Right atrium auricular region (tissue), 2 donors: Measurements from ENCODE around the gene ACP1. TPM values are rescaled to one million over a fixed set of nuclear protein-coding genes. Genes with fewer than 3 reads are reported as not detected.
A peak's percentile ranks its signal among the peaks of the same experiment; 100 is the strongest.

ENCODE experiments used
- DNase-seq: peaks from one replicate; pipeline ENCODE4 v3.0.0-alpha.2; 2019; ENCODE audit warnings: low spot score
- H3K27ac ChIP-seq, 2 donors: fragments of 200-600 bp; sonication (generic); 1 replicate in 1 of 2; 2 replicates in 1 of 2; pipeline ENCODE4 v1.5.1; 2016 to 2019
- H3K27me3 ChIP-seq, 2 donors: fragments of 200-600 bp; sonication (generic); one replicate each; pipeline versions ENCODE4 v1.5.1 to v1.6.0; 2017 to 2019
- H3K36me3 ChIP-seq: fragments of 200-600 bp; sonication (generic); one replicate; pipeline ENCODE4 v1.5.1; 2016
- H3K4me1 ChIP-seq, 2 donors: fragments of 200-600 bp; sonication (generic); one replicate each; pipeline versions ENCODE4 v1.5.1 to v1.6.0; 2017 to 2019
- H3K4me3 ChIP-seq, 2 donors: fragments of 200-600 bp; sonication (generic); 1 replicate in 1 of 2; 2 replicates in 1 of 2; pipeline ENCODE4 v1.5.1; 2017 to 2019; ENCODE audit warnings: mild to moderate bottlenecking in 1 of 2, moderate library complexity in 1 of 2
- H3K9me3 ChIP-seq, 2 donors: fragments of 200-600 bp; sonication (generic); one replicate each; pipeline ENCODE4 v1.5.1; 2019
- total RNA-seq, 2 donors: library from RNA; depleted of rRNA; stranded (reverse); fragments of >200 nt; gene quantifications; one replicate each; pipeline ENCODE4 v1.1.0, GENCODE V29; 2016
- TF ChIP-seq, protein P1 (sequence below), 2 donors: fragments of 200-600 bp; sonication (generic); IDR thresholded peaks; one replicate each; pipeline ENCODE4 v1.5.1; 2019; ENCODE audit warnings: antibody characterized with exemption in 2 of 2

Gene ACP1
- total RNA-seq: 10 to 100 TPM; 46.2 to 59.5 TPM

DNA sequence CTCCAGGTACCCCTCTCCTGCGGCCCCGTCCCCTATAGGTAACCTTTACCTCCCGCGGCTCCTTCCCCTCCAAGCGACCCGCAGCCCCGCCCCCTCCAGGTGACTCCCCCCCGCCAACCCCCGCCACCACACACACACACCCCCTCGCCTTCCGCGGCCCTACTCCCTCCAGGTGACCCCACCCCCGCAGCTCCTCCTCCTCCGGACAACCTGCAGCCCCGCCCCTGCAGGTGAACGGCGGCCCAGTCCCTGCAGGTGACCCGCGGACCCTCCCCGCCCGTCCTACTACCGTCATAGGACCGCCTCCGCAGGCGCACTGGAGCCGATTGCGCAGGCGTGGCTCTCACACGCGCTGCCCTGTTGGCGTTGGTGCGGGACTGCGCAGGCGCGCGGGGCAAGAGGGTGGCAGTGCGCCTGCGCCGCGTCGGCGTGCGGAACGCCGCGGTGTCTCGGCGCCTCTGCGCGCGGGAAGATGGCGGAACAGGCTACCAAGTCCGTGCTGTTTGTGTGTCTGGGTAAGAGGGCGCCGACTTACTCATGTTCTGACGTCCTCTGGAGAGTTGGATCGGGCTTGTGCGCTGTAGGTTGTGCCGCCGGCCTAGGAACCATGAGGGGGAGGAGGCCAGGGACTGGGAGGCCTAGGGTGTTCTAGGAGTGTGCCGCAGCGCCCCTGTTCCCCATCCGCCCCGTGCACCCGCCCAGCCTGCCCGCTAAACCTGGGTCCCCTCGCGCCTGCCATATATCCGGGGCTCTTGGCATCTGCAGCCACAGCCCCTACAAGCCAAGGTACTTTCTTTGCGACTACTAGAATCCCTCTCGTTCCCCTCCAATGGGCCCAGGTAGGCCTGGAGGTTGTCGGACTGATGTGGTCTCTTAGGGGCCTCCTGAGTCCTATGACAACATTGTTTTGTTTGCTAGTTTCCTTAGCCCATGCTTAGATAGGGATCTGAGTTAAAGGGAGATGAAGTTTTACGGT, at the start of gene ACP1:
TSS of gene ACP1 (plus strand) at position 455 of the 976 bp plus-strand sequence. CDS start at position 473, 18 bp downstream.
- peaks cover 0 to 34% of the 10 kb centered on the region in 2 donors for H3K4me1 ChIP-seq

DNA sequence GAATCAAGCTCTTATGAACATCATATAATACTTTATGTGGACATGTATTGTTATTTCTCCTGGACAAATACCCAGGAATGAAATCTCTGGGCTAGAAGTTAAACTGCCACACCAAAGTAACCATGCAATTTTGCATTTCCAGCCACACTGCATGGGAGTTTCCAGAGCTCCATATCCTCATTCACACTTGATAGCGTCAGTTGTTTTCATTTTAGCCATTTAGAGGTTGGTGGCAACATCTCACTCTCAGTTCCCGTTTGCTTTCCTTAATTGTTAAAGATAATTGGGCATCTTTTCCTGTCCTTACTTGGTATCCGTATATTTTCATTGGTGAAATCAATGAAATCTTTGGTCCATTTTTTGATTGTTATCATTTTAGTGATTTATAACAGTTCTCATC, 48.7 kb upstream of the ACP1 start:
- TF ChIP-seq, protein P1, sequence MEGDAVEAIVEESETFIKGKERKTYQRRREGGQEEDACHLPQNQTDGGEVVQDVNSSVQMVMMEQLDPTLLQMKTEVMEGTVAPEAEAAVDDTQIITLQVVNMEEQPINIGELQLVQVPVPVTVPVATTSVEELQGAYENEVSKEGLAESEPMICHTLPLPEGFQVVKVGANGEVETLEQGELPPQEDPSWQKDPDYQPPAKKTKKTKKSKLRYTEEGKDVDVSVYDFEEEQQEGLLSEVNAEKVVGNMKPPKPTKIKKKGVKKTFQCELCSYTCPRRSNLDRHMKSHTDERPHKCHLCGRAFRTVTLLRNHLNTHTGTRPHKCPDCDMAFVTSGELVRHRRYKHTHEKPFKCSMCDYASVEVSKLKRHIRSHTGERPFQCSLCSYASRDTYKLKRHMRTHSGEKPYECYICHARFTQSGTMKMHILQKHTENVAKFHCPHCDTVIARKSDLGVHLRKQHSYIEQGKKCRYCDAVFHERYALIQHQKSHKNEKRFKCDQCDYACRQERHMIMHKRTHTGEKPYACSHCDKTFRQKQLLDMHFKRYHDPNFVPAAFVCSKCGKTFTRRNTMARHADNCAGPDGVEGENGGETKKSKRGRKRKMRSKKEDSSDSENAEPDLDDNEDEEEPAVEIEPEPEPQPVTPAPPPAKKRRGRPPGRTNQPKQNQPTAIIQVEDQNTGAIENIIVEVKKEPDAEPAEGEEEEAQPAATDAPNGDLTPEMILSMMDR (IDR thresholded peaks at IDR 0.05): no peak
- peaks cover 0 to 5% of the 10 kb centered on the region in 2 donors for H3K9me3 ChIP-seq
- DNase-seq: no peak
- peaks cover 7% of the 10 kb centered on the region for H3K36me3 ChIP-seq
- H3K4me3 ChIP-seq: no peak overlapping the region
- no peaks in the 10 kb centered on the region for H3K27me3 ChIP-seq
- H3K27ac ChIP-seq: no peak overlapping the region
- H3K4me1 ChIP-seq: no peaks in the 10 kb centered on the region

More for the DNA sequence above, at the start of gene ACP1:
- Histone ChIP-seq H3K9me3 (no peaks in the 10 kb centered on the region), H3K27me3 (no peaks in the 10 kb centered on the region), H3K36me3 (no peaks in the 10 kb centered on the region), H3K27ac (peak within 1 kb of the TSS; percentile 65 to 84), H3K4me3 (peak within 1 kb of the TSS; percentile 61 to 87)
- TF ChIP-seq, protein P1 (IDR thresholded peaks at IDR 0.05): peak in 1 of 2 donors; percentile 21
- DNase-seq: peak; percentile 90

DNA sequence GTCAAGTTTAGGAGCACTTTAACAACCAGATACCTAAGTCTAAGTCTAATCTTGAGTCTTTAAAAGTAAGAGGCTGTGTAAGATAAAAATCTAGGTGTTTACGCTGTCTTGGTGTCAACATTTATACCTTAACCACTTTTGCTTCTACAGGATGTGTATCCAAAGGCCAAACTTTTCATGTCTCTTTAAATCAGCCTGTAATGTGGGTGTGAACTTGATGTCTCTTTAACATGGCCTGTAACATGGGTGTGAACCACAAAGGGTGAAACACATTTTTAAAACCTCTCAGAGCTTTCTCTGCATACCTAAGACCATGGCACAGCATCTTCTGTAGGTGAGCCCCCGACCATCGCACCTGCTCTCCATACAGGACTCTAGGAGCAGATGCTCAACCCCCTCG, 41.3 kb upstream of the ACP1 start:
- Histone ChIP-seq H3K4me1 (no peaks in the 10 kb centered on the region), H3K27me3 (no peaks in the 10 kb centered on the region), H3K9me3 (no peaks in the 10 kb centered on the region), H3K36me3 (peaks cover 8% of the 10 kb centered on the region), H3K27ac (no peak overlapping the region), H3K4me3 (no peak overlapping the region)
- TF ChIP-seq, protein P1 (IDR thresholded peaks at IDR 0.05): no peak
- DNase-seq: no peak

DNA sequence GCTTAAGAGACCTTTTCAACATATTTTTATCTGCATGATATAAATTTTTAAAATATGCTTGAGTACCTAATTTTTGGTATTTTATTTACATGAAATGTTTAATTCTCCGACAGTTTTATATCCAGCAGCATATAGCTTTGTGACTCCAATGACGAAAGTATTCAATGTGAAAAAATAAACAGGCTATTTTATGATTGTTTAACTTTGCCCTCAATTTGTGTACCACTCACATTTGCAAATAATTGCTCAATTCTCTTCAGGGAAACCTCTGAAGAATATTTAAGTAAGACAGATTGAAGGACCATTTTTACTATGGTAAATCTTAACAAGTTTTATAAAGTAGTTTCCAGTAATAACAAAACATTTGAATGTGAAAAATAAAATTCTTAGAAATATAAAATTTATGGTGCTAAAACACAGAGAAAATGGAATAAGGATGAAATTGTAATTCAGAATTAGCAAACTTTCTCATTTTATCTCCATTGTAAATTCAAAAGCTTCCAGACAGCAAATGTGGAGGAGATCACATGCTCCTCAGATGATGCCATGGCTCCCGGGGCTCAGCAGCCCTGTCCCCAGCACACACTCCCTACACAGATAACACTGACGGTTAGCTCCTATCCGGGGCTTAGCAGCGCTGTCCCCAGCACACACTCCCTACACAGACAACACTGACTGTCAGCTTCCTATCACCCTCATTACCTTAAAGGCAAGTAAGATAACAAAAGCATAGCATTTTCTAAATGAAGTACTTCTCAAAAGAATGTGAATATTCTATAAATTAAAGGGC, 40.6 kb upstream of the ACP1 start:
- no peak overlapping the region for H3K4me3 ChIP-seq
- H3K27ac ChIP-seq: no peak overlapping the region
- no peaks in the 10 kb centered on the region for H3K9me3 ChIP-seq
- peaks cover 8% of the 10 kb centered on the region for H3K36me3 ChIP-seq
- no peaks in the 10 kb centered on the region for H3K4me1 ChIP-seq
- DNase-seq: no peak
- TF ChIP-seq, protein P1 (IDR thresholded peaks at IDR 0.05): no peak
- no peaks in the 10 kb centered on the region for H3K27me3 ChIP-seq

DNA sequence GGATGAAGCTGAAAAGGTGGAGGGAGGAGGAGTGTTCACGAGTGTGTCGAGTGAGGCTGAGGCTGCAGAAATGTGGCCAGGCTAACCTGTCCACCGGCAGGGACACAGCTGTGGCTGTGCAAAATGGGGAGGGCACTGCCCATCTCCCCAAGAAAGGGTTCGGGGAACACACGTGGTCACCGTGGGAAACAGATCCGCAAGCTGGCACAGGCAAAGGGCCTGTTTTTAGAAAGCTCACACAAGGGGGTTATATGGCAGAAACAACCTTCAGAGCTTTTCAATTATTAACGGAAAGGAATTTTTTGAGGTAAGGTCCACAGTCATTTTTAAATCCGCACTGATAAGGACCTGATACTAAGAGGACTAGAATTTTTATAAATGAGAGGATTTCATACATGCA, 36.6 kb upstream of the ACP1 start:
- Histone ChIP-seq H3K4me3 (no peak overlapping the region), H3K9me3 (no peaks in the 10 kb centered on the region), H3K27ac (no peak overlapping the region), H3K36me3 (peaks cover 20% of the 10 kb centered on the region), H3K27me3 (no peaks in the 10 kb centered on the region), H3K4me1 (no peaks in the 10 kb centered on the region)
- DNase-seq: no peak
- TF ChIP-seq, protein P1 (IDR thresholded peaks at IDR 0.05): no peak
